OCI-LY1 (cell line): ENCODE data around the gene TUB.

Source experiments
- H2AFZ ChIP-seq: fragments of 200-600 bp; sonication (generic), shearing (Covaris generic); 2 replicates; pipeline ENCODE4 v1.6.0; 2014; ENCODE audit warnings: antibody characterized with exemption, mild to moderate bottlenecking, low read length
- H3F3A ChIP-seq: fragments of 200-600 bp; sonication (generic), shearing (Covaris generic); 2 replicates; pipeline ENCODE4 v1.6.0; 2014; ENCODE audit warnings: mild to moderate bottlenecking, antibody characterized with exemption, low read length, moderate library complexity; ENCODE audit not compliant: insufficient read depth
- H3K27ac ChIP-seq: fragments of 200-600 bp; sonication (generic); 2 replicates; pipeline ENCODE4 v1.5.1; 2014; ENCODE audit warnings: low read length, mixed run types, mild to moderate bottlenecking, low read depth; ENCODE audit not compliant: poor library complexity, severe bottlenecking
- H3K27me3 ChIP-seq: fragments of 200-600 bp; sonication (generic); 2 replicates; pipeline ENCODE4 v1.6.0; 2014; ENCODE audit warnings: antibody characterized with exemption, mild to moderate bottlenecking, low read length, moderate library complexity; ENCODE audit not compliant: insufficient read depth
- H3K36me3 ChIP-seq: fragments of 200-600 bp; sonication (generic); 2 replicates; pipeline ENCODE4 v1.6.1; 2014; ENCODE audit warnings: mild to moderate bottlenecking, antibody characterized with exemption, low read length, moderate library complexity, mixed read lengths; ENCODE audit not compliant: insufficient read depth
- H3K4me1 ChIP-seq: fragments of 200-600 bp; sonication (generic); 2 replicates; pipeline ENCODE4 v1.5.1; 2014; ENCODE audit warnings: mild to moderate bottlenecking, low read length, moderate library complexity; ENCODE audit not compliant: insufficient read depth, severe bottlenecking
- H3K4me2 ChIP-seq: fragments of 200-600 bp; sonication (generic), shearing (Covaris generic); 2 replicates; pipeline ENCODE4 v1.6.1; 2014; ENCODE audit warnings: low read length
- H3K4me3 ChIP-seq: fragments of 200-600 bp; sonication (generic); 2 replicates; pipeline ENCODE4 v1.5.1; 2014; ENCODE audit warnings: low read length, low read depth, mild to moderate bottlenecking, mixed read lengths; ENCODE audit not compliant: poor library complexity, severe bottlenecking
- H3K79me2 ChIP-seq: fragments of 200-600 bp; shearing (Covaris generic); 2 replicates; pipeline ENCODE4 v1.6.1; 2016; ENCODE audit warnings: mixed run types, low read length, mixed read lengths; ENCODE audit not compliant: insufficient read depth
- H3K9ac ChIP-seq: fragments of 200-600 bp; sonication (generic), shearing (Covaris generic); 2 replicates; pipeline ENCODE4 v1.6.1; 2014; ENCODE audit warnings: mild to moderate bottlenecking, low read length, mixed read lengths
- H3K9me2 ChIP-seq: fragments of 200-600 bp; sonication (generic), shearing (Covaris generic); 2 replicates; pipeline ENCODE4 v1.6.1; 2014; ENCODE audit warnings: low read depth, mild to moderate bottlenecking, low read length, mixed read lengths
- H3K9me3 ChIP-seq: fragments of 200-600 bp; shearing (Covaris generic); 2 replicates; pipeline ENCODE4 v1.6.1; 2014; ENCODE audit warnings: low read length, mixed read lengths
- H4K20me1 ChIP-seq: fragments of 200-600 bp; sonication (generic), shearing (Covaris generic); 2 replicates; pipeline ENCODE4 v1.6.0; 2016; ENCODE audit warnings: mild to moderate bottlenecking, low read length; ENCODE audit not compliant: insufficient read depth
- CTCF ChIP-seq: fragments of 200-600 bp; sonication (generic), shearing (Covaris generic); IDR thresholded peaks from 2 replicates; pipeline ENCODE4 v1.5.1; 2017; ENCODE audit warnings: mild to moderate bottlenecking, antibody characterized with exemption, low read length, moderate library complexity, mixed read lengths
- EZH2 ChIP-seq: fragments of 200-600 bp; sonication (generic), shearing (Covaris generic); IDR thresholded peaks from 2 replicates; pipeline ENCODE4 v1.8.0; 2017; ENCODE audit warnings: borderline replicate concordance, mixed run types, mild to moderate bottlenecking, antibody characterized with exemption, low read length, moderate library complexity, mixed read lengths

Gene TUB

GRCh38 chr11:8122173-8122764, 41.3 kb downstream of the TUB start:
- H3K9ac ChIP-seq: no peak overlapping the region
- no peaks in the 10 kb centered on the region for H3K9me3 ChIP-seq
- H4K20me1 ChIP-seq: no peaks in the 10 kb centered on the region
- H3K9me2 ChIP-seq: no peaks in the 10 kb centered on the region
- no peaks in the 10 kb centered on the region for H3K36me3 ChIP-seq
- no peaks in the 10 kb centered on the region for H3F3A ChIP-seq
- no peak overlapping the region for H3K27ac ChIP-seq
- no peaks in the 10 kb centered on the region for H3K79me2 ChIP-seq
- no peak overlapping the region for H2AFZ ChIP-seq
- H3K27me3 ChIP-seq: no peaks in the 10 kb centered on the region
- no peak overlapping the region for H3K4me3 ChIP-seq
- TF ChIP-seq CTCF: no peak
- TF ChIP-seq EZH2: no peak
- no peak overlapping the region for H3K4me2 ChIP-seq
- H3K4me1 ChIP-seq: no peaks in the 10 kb centered on the region

GRCh38 chr11:8126649-8127289, 45.8 kb downstream of the TUB start:
- TF ChIP-seq EZH2 (no peak), CTCF (no peak)
- Histone ChIP-seq H3K4me3 (no peak overlapping the region), H3F3A (no peaks in the 10 kb centered on the region), H4K20me1 (no peaks in the 10 kb centered on the region), H3K36me3 (no peaks in the 10 kb centered on the region), H3K4me2 (no peak overlapping the region), H3K9ac (no peak overlapping the region), H3K27me3 (no peaks in the 10 kb centered on the region), H2AFZ (no peak overlapping the region), H3K9me2 (no peaks in the 10 kb centered on the region), H3K4me1 (no peaks in the 10 kb centered on the region), H3K27ac (no peak overlapping the region), H3K9me3 (no peaks in the 10 kb centered on the region), H3K79me2 (no peaks in the 10 kb centered on the region)

DNA sequence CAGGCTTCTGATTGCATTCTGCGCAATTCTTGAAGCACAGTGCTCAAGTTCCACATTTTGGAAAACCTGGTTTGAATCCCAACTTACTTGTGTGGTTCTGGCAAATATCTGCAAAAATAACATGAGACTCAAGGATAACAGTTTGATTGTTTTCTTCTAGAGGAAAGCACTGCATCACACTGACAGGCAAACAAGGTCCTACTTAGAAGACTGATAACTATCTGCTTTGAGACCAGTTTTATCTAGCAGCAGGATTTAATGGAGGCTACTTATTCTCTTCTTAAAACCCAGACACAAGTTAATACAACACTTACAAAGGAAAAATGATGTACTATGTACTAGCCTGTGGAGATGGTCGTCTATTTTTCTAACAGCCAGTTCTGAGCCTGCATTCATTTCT, 46.4 kb downstream of the TUB start:
- no peak overlapping the region for H3K4me2 ChIP-seq
- H3K27ac ChIP-seq: no peak overlapping the region
- H3K9me2 ChIP-seq: no peaks in the 10 kb centered on the region
- no peak for TF ChIP-seq EZH2
- H3K9ac ChIP-seq: no peak overlapping the region
- no peaks in the 10 kb centered on the region for H3K4me1 ChIP-seq
- no peaks in the 10 kb centered on the region for H3K36me3 ChIP-seq
- H3K79me2 ChIP-seq: no peaks in the 10 kb centered on the region
- H3K9me3 ChIP-seq: no peaks in the 10 kb centered on the region
- no peak overlapping the region for H2AFZ ChIP-seq
- no peaks in the 10 kb centered on the region for H4K20me1 ChIP-seq
- no peak overlapping the region for H3K4me3 ChIP-seq
- no peaks in the 10 kb centered on the region for H3F3A ChIP-seq
- no peaks in the 10 kb centered on the region for H3K27me3 ChIP-seq

- Histone ChIP-seq H3K9me3 (no peaks in the 10 kb centered on the region), H3K4me1 (no peaks in the 10 kb centered on the region), H3K9ac (no peak overlapping the region), H3K36me3 (no peaks in the 10 kb centered on the region), H3K4me3 (no peak overlapping the region), H2AFZ (no peak overlapping the region), H3K27me3 (no peaks in the 10 kb centered on the region), H3F3A (no peaks in the 10 kb centered on the region), H3K4me2 (no peak overlapping the region), H3K27ac (no peak overlapping the region), H3K9me2 (no peaks in the 10 kb centered on the region), H3K79me2 (no peaks in the 10 kb centered on the region), H4K20me1 (no peaks in the 10 kb centered on the region)
- no peak for TF ChIP-seq CTCF
- no peak for TF ChIP-seq EZH2
Observed at GRCh38 chr11:8138526-8138925, 57.5 kb downstream of the TUB start.
